AG04449 (cell line): ENCODE results near the gene SMOC1.

Experiments
- CTCF ChIA-PET: fragments of 350-600 bp; formaldehyde crosslinking; extraction: SDS; loops from one replicate; lab custom pipeline; 2021; ENCODE audit warnings: antibody characterized with exemption; lab: Yijun Ruan, JAX
- POLR2A ChIA-PET: fragments of 400-600, 350-600 bp; formaldehyde crosslinking; extraction: SDS; loops from one replicate; lab custom pipeline; 2020; ENCODE audit warnings: antibody characterized with exemption, inconsistent platforms; lab: Yijun Ruan, JAX
- DNase-seq: peaks from one replicate; pipeline ENCODE4 v3.0.0-alpha.2; 2010; ENCODE audit warnings: low read depth, low spot score
- H3K4me3 ChIP-seq: 2 replicates; pipeline ENCODE4 v1.5.1; 2011; ENCODE audit warnings: low read depth, mild to moderate bottlenecking, control low read depth, low read length
- CTCF ChIP-seq: IDR thresholded peaks from one replicate; pipeline ENCODE4 v1.5.1; 2011; ENCODE audit warnings: mild to moderate bottlenecking, moderate library complexity, low read length, control low read depth, inconsistent platforms; ENCODE audit not compliant: insufficient read depth; ENCODE audit errors: missing control alignments

Gene SMOC1

GRCh38 chr14:69951935-69952334, 72.7 kb downstream of the SMOC1 start:
- POLR2A ChIA-PET = no interaction called here
- no peak for TF ChIP-seq CTCF

GRCh38 chr14:69953266-69953915, 74.2 kb downstream of the SMOC1 start:
- no peak for DNase-seq
- ChIA-PET POLR2A (no interaction called here), CTCF (no interaction called here)
- no peak overlapping the region for H3K4me3 ChIP-seq
- TF ChIP-seq CTCF = no peak

More at GRCh38 chr14:69951935-69952334, 72.7 kb downstream of the SMOC1 start:
- no peak overlapping the region for H3K4me3 ChIP-seq
- no peak for DNase-seq
- CTCF ChIA-PET = no interaction called here

- no peak for TF ChIP-seq CTCF
- POLR2A ChIA-PET = no interaction called here
- DNase-seq = no peak
- no peak overlapping the region for H3K4me3 ChIP-seq
- CTCF ChIA-PET = no interaction called here
Observed at GRCh38 chr14:69955855-69956845, 76.9 kb downstream of the SMOC1 start.

- no peak for TF ChIP-seq CTCF
- H3K4me3 ChIP-seq = no peak overlapping the region
- POLR2A ChIA-PET = no interaction called here
- CTCF ChIA-PET = no interaction called here
- no peak for DNase-seq
Observed at GRCh38 chr14:69956970-69957369, 77.8 kb downstream of the SMOC1 start.

- no peak for TF ChIP-seq CTCF
- CTCF ChIA-PET = no interaction called here
Observed at GRCh38 chr14:69957986-69958385, 78.8 kb downstream of the SMOC1 start.

GRCh38 chr14:69959136-69959535, 79.9 kb downstream of the SMOC1 start:
- TF ChIP-seq CTCF = no peak
- no peak for DNase-seq
- H3K4me3 ChIP-seq = no peak overlapping the region
- ChIA-PET CTCF (no interaction called here), POLR2A (interaction anchor here (0.6 kb wide), 1 partner anchor 100 kb away, joined by 3 read pairs; no protein-coding TSS in a partner anchor)

More at GRCh38 chr14:69957986-69958385, 78.8 kb downstream of the SMOC1 start:
- no peak overlapping the region for H3K4me3 ChIP-seq
- POLR2A ChIA-PET = no interaction called here
- DNase-seq = no peak
